ENCODE results near the gene CDK12. TPM values are rescaled to one million over a fixed set of nuclear protein-coding genes. Genes with fewer than 3 reads are reported as not detected.
A peak's percentile ranks its signal among the peaks of the same experiment; 100 is the strongest.

The CDK12 gene
- total RNA-seq, 1 donor from 2014 or later: 43.0 TPM

- H3K4me1 Mint-ChIP-seq (ENCODE audit: low read depth): peaks cover 53% of the 10 kb centered on the region
- peak overlapping the region; percentile 32 for H3K27ac Mint-ChIP-seq (ENCODE audit: unreplicated experiment)
- no peak for TF ChIP-seq CTCF (IDR thresholded peaks at IDR 0.05)
- no peak overlapping the region for H3K4me3 Mint-ChIP-seq (ENCODE audit: unreplicated experiment)
- H3K36me3 Mint-ChIP-seq (ENCODE audit: low read depth): peaks cover 17% of the 10 kb centered on the region
- no peaks in the 10 kb centered on the region for H3K27me3 Mint-ChIP-seq (ENCODE audit: low read depth)
- no peaks in the 10 kb centered on the region for H3K9me3 Mint-ChIP-seq (ENCODE audit: low read depth)
- no peak for DNase-seq (ENCODE audit: low spot score)
These were observed 87.4 kb downstream of the CDK12 start for GRCh38 chr17:39548494-39549225.

- Mint-ChIP-seq H3K36me3 (ENCODE audit: low read depth) (peaks cover 18% of the 10 kb centered on the region), H3K27ac (ENCODE audit: unreplicated experiment) (no peak overlapping the region), H3K9me3 (ENCODE audit: low read depth) (no peaks in the 10 kb centered on the region), H3K27me3 (ENCODE audit: low read depth) (no peaks in the 10 kb centered on the region), H3K4me3 (ENCODE audit: unreplicated experiment) (no peak overlapping the region), H3K4me1 (ENCODE audit: low read depth) (peaks cover 56% of the 10 kb centered on the region)
- TF ChIP-seq CTCF (IDR thresholded peaks at IDR 0.05): no peak
- DNase-seq (ENCODE audit: low spot score): no peak
These were observed 88.7 kb downstream of the CDK12 start for GRCh38 chr17:39549747-39550573.

GRCh38 chr17:39551879-39552278 lies 90.6 kb downstream of the CDK12 start:
- peaks cover 56% of the 10 kb centered on the region for H3K4me1 Mint-ChIP-seq (ENCODE audit: low read depth)
- H3K27ac Mint-ChIP-seq (ENCODE audit: unreplicated experiment): peak overlapping the region; percentile 81
- no peaks in the 10 kb centered on the region for H3K27me3 Mint-ChIP-seq (ENCODE audit: low read depth)
- no peak for TF ChIP-seq CTCF (IDR thresholded peaks at IDR 0.05)
- H3K4me3 Mint-ChIP-seq (ENCODE audit: unreplicated experiment): no peak overlapping the region
- H3K36me3 Mint-ChIP-seq (ENCODE audit: low read depth): peaks cover 23% of the 10 kb centered on the region
- no peaks in the 10 kb centered on the region for H3K9me3 Mint-ChIP-seq (ENCODE audit: low read depth)
- DNase-seq (ENCODE audit: low spot score): no peak

GRCh38 chr17:39553341-39553945 lies 92.2 kb downstream of the CDK12 start:
- Mint-ChIP-seq H3K4me1 (ENCODE audit: low read depth) (peaks cover 48% of the 10 kb centered on the region), H3K4me3 (ENCODE audit: unreplicated experiment) (no peak overlapping the region), H3K9me3 (ENCODE audit: low read depth) (no peaks in the 10 kb centered on the region), H3K27me3 (ENCODE audit: low read depth) (no peaks in the 10 kb centered on the region), H3K27ac (ENCODE audit: unreplicated experiment) (peak overlapping the region; percentile 62), H3K36me3 (ENCODE audit: low read depth) (peaks cover 28% of the 10 kb centered on the region)
- TF ChIP-seq CTCF (IDR thresholded peaks at IDR 0.05): no peak
- DNase-seq (ENCODE audit: low spot score): no peak

- Mint-ChIP-seq H3K9me3 (ENCODE audit: low read depth) (no peaks in the 10 kb centered on the region), H3K27me3 (ENCODE audit: low read depth) (no peaks in the 10 kb centered on the region), H3K4me3 (ENCODE audit: unreplicated experiment) (no peak overlapping the region), H3K27ac (ENCODE audit: unreplicated experiment) (no peak overlapping the region), H3K36me3 (ENCODE audit: low read depth) (peaks cover 29% of the 10 kb centered on the region), H3K4me1 (ENCODE audit: low read depth) (peaks cover 33% of the 10 kb centered on the region)
- no peak for TF ChIP-seq CTCF (IDR thresholded peaks at IDR 0.05)
- DNase-seq (ENCODE audit: low spot score): no peak
These were observed 94.1 kb downstream of the CDK12 start for GRCh38 chr17:39555368-39555767.
